Activated CD4-positive, alpha-beta T cell treated with anti-CD3 and anti-CD28 coated beads, Interleukin-2, amount 50 U/mL, for 1 hour (primary cell): ENCODE data around the gene MCC.

ENCODE experiments used
- DNase-seq: peaks from one replicate; pipeline ENCODE4 v3.0.0-alpha.2; 2020

MCC gene

DNA sequence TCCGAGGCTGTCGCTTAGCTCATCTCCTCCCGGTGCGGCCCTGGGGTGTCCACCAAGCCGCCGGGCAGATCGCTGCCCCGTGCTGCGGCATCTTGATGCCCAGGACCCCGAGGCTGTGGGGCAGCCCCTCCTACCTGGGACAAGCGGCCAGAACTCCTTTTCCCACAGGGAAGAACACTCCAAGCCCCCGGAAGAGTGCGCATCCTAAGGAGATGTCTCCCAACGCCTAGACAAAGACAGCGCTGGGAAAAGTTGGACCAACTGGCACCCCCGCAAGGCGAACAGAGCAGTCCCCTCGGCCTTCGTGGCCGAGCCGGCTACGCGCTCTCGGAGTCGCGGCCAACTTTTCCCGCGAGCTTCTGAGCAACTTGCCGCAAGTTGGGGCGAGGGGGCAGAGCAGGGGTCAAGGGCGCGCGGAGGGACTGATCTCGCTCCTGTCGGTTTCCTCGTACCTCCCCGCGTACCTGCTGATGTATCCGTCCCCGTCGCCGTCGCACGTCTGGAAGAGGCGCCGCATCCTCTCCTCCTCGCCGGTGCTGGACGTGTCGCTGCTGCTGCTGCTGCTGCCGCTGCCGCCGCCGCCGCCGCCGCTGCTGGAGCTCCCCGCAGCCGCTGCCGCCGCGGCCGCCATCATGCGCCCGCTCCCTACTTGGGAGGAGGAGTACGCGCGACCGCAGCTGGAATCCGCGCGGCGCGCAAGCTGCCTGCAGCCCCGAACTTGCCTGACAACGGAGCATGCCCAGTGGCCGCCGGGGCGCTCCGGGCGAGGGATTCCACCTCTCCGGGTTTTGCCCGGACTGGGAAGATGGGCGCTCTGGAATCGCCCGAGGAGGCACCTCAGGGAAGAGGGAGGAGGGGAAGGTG is at the start of gene MCC:
Gene MCC (minus strand): TSS at position 673 of the 864 bp plus-strand sequence.
- DNase-seq: peak; percentile 18

DNA sequence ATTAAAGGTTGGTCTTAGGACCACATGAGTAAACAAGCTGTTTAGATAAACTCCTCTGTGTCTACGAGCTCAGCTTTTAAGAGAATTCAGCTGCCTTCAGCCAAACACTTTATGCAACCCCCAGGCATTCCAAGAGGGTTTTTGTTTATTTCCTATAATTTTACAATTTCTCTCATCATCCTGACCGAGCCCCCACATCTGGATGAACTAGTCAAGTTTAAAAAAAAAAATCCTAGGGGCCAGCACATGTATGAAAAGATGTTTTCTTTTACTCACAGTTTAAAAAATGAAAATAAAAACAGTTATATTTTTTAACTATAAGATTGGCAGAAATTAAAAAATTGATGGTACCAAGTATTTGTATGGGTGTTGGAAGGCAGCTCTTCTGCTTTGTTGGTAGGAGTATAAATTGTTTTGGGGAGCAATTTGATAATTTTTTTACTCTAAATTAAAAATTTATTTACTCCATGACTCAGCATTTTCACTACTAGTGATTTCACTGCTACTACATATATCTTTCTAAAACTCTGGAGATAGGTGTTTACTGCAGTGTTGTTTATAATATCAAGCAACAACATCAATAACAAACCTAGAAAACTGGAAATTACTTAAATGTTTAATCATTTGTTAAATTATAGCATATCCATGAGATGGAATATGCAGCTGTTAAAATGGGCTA is 43.4 kb upstream of the MCC start:
- DNase-seq: no peak

DNA sequence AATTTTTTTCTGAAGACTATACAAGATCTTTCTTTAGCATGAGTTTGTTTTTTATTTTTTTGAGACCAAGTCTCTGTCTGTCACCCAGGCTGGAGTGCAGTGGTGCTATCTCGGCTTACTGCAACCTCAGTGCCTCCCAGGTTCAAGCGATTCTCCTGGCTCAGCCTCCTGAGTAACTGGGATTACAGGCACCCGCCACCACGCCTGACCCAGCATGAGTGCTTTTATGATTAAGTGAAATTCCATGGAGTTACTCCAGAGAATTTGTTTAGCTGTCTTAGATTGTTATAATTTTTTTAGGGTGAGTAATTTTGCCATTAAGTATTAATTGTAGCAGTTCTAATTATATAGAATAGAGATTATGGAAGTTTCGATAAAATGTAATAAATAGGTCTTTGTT is 39.5 kb upstream of the MCC start:
- DNase-seq: no peak

DNA sequence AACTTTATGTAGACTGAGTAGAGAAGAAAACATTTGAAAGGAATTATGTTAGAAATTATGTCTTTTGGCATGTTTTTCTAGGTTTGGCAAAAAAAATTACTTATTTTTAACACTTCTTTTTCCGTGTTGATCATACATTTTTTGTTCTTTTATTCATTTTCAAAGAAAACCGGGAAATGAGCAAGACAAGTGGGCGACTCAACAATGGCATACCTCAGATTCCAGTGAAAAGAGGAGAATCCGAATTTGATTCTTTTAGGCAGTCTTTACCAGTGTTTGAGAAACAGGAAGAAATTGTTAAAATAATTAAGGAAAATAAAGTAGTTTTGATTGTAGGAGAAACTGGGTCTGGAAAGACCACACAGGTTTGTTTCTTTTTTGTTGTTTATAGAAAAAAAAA is 38.2 kb upstream of the MCC start:
- no peak for DNase-seq

DNA sequence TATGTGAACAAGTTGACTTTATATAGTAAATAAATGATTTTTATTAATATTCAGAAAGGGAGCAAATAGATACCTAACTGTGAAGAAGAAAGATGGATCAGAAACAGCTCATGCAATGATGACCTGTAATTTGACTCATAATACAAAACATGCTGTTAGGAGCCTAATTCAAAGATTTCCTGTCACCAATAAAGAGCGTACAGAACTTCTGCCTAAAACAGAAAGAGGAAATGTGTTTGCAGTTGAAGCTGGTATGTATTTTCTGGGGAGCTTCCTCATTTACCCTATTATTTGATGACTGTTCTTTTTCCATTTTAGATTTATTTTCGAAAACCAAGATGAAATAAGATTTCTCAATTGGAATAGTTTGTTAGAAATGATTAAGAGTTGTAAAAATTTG is 36.7 kb upstream of the MCC start:
- no peak for DNase-seq

DNA sequence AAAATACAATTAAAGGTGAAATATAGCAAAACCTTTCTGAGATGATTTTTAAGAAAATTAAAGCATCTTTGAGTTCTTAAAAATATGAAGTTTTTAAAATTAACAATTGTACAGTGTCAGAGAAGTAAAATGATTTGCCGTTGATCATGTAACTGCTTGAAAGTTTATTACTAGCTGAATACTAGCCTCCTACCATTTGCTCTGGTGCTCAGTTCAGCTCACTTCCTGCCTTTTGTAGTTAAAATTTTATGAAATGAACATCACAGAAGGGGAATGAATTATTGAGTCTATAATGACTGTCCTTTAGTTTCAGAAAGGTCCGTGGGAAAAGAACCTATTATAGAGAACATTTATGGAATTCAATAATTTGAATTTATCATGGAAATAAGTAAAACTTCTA is 34.9 kb upstream of the MCC start:
- no peak for DNase-seq

DNA sequence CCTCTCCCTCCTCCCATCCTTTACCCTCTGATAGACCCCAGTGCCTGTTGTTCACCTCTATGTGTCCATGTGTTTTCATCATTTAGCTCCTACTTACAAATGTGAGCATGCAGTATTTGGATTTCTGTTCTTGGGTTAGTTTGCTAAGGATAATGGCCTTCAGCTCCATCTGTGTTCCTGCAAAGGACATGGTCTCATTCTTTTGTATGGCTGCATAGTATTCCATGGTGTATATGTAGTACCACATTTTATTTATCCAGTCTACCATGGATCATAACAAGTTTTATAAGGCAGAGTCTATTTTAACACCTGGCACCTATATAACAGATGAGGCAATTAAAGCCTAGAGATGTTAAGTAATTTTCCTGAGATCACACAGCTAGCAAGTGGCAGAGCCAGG is 32.6 kb upstream of the MCC start:
- no peak for DNase-seq

DNA sequence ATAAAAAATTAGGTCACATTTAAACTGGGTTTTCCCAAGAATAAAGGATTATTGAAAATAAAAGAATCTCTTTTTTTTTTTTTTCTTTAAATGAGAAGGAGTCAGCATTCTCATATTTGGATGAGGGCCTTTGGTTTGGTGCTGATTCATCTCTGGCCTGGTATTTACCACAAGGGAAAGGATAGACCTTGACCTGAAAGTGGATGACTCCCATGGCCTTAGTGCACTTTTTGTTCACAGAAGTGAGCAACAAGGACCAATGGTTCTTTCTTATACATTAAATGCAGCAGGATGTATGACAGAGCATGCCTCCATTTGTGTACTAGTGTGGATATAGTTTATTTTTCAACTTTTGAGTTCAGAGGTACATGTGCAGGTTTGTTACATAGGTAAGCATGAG is 32.2 kb upstream of the MCC start:
- DNase-seq: no peak

DNA sequence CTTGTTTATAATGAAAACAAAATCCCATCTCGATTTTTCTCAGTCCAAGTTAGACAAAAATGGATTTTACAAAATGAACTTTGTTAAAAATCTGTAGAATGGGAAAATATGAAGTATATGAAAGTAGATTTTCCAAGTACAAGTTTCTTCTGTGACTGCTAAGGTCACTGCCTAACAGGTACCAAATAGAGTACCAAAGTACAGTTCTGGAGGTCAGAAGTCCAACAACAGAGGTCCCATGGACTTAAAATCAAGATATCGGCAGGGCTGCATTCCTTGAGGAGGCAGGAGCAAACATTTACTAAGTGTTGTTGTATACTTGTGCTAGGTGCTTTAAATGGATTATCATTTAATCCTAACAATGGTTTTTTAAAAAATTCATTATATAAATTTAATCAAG is 31.2 kb upstream of the MCC start:
- no peak for DNase-seq

DNA sequence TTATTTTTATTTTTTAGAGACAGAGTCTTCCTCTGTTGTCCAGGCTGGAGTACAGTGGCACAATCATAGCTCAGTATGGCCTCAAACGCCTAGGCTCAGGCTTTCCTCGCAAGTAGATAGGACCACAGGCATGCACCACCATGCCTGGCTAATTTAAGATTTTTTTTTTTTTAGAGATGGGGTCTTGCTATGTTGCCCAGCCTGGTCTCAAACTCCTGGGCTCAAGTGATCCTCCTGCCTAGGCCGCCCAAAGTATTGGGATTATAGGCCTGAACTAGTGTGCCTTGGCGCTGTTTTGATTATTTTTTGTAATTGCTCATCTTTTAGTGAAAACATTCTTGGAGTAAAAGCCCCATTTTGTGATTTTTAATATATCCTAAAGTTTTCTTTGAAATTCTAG is 30.6 kb upstream of the MCC start:
- DNase-seq: no peak

DNA sequence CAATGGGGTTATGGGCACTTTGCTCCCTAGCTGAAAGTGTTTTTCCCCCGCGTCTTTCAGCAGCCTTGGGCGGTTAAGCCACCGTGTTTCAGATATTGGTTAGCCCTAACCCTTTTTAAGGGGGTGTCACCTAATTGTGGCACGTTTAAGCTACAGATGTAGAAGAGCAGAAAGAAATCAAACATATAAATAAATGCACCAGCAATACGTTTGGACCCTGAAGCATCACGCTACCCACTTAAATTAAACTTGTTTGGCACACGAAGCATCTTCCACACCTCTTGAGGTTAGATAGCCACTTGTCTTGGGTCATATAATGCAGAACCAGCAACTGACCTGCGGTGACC is 26.0 kb upstream of the MCC start:
- no peak for DNase-seq

DNA sequence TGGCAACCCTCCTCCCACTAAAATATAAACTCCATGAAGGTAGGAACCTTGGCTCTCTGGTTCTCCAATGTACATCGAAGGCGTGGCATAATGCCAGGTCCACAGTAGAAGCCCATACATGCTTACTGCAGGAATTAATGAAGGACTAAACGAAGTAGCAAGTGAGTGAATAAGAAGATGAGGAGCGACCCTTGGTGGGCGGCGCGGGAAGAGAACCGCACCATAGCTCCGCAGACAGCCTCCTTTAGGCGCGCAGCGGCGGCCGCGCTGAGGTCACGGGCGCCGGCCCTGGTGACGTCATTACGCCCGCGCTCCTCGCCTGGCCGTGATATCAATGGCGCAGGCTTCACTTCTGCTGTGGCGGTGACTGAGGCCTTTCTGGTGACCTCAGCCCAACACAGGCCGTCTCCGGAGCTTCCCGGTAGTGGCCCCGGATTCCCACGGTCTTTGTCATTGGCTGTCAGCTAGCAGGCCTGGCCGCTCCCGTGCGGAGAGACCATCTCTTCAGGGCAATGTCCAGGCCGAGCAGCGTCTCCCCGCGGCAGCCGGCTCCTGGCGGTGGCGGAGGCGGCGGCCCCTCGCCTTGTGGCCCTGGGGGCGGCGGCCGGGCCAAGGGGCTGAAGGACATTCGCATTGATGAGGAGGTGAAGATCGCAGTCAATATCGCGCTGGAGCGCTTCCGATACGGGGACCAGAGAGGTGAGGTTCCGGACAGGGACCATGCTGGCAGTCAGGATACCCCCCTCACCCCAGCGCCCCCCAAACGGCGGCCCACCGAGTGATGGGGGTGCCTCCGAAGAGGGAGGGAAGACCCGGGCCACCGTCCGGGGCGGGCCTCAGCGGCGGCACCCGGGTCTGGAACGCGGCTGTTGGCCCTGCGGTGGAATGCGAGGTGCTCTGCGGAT is 25.4 kb upstream of the MCC start, which contains the start of gene YTHDC2:
Gene YTHDC2 (plus strand): TSS at position 311 of the 905 bp plus-strand sequence. CDS start 202 bp downstream, at position 513.
- peak; percentile 84 for DNase-seq

DNA sequence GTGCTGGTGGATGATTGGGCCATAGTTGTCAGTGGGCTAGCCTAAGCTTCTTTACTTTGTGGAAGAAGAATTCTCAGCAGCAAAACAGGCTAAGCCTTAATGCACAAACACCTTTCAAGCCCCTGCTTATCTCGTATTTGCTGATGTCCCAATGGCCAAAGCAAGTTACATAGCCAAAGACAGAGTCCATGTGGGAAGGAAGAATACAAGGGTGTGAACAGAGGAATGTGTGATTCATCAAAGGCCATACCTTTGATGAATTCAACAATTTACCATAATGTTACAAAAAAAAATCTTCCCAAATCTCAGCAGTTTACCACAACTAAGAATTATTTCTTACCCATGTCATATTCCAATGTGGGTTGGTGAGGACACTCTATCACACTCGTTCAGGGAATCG is 24.1 kb upstream of the MCC start:
- DNase-seq: no peak

DNA sequence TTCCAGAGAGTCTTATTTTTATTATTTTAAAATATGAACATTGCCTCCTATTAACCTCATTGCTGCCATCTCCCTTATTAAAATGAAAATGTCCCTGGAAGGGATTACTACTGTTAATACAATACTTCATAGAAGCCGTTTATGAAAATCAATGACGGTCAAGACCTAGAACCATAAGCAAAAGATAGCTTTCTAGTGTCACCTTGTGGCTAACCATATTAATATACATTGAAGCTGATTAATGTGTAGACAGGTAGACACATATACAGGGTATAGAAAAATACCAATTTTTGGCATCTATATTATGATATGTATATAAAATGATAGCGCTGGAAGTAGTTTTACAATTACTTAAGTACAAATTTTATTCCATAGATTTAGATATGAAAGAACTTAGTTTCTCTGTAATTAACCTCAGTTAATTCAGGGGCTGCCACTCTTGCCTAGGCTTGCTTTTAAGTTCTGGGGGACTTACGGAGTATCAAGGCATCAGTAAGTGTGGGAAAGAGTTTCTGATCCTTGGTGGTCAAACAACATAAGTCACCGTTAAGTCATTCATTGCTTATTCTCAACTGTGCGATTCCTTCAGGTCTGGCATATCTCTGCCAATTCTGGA is 22.7 kb upstream of the MCC start:
- DNase-seq: no peak

DNA sequence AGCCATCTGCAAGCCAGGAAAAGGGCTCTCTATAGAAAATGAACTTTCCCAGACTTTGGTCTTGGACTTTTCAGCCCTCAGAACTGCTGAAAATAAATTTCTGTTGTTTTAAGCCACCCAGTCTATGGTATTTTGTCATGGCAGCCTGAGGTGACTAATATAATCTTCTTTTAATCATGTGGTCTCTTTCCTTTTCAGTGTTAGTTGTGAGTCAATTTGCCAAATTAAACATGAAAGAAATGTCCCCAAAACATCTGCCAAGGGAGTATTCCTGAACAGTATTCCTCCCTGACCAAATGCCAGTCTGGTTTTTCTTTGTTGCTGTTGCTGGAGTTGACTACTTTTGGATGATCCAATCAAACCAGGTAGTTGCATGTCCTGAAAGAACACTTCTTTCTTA is 20.5 kb upstream of the MCC start:
- no peak for DNase-seq

DNA sequence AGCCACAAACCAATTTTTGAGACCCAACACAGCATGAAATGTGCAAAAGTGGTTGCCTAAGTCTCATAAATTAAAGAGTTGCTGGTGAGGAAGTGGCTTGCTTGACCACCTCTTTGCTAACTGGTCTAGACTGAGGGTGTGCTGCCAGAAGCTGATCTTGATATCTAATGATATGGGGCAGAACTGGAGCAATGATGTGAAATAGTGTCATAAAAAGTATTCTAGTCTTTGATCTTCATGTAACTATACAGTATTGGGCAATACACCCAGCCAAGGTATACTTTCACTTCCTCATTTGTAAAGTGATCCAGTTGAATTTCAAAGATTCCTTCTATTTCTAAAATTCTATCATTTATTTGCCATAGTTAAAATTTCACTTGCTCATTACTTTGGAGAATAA is 19.3 kb upstream of the MCC start:
- DNase-seq: no peak

DNA sequence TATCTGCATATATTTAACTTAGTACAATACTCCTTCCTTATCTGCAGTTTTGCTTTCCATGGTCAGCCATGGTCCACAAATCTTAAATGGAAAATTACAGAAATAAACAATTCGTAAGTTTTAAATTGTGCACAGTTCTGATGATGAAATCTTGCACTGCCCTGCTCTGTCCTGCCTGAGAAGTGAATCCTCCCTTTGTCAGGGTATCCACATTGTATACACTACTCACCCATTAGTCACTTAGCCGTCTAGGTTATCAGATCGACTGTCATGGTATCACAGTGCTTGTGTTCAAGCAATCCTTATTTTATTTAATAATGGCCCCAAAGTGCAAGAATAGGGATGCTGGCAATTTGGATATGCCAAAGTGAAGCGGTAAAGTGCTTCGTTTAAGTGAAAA is 16.9 kb upstream of the MCC start:
- no peak for DNase-seq

DNA sequence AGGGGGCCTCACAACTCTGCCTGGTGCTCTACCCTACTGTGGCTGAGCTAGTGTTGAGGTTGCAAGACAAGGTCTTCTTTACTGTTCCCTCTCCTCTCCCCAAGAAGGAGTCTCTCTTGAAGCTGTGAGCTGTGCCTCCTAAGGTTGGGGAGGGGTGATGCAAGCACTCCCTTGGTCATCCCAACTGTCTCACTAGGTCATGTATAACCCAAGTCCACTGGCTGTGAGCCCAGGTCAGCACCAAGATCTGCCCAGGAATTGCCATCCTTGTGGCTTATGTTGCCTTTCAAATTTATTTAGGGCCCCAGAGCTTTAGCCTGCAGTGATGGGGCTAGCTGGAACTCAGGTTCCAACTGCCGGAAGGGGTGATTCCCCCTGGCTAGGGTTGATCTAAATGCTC is 14.9 kb upstream of the MCC start:
- no peak for DNase-seq

DNA sequence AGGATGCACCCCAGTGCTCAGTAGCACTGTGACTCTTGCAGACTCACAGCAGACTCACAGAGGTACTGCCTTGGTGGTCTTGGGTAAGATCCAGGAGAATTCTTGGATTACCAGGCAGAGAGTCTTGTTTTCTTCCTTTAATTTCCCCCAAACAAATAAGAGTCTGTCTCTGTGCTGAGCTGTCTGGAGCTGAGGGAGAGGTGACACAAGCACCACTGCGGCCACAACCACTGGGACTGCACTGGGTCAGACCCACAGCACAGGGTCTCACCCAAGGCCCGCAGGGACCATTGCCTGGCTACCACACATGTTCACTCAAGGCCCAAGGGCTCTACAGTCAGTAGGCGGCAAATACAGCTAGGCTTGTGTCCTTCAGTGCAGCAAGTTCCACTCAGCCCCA is 13.8 kb upstream of the MCC start:
- no peak for DNase-seq

DNA sequence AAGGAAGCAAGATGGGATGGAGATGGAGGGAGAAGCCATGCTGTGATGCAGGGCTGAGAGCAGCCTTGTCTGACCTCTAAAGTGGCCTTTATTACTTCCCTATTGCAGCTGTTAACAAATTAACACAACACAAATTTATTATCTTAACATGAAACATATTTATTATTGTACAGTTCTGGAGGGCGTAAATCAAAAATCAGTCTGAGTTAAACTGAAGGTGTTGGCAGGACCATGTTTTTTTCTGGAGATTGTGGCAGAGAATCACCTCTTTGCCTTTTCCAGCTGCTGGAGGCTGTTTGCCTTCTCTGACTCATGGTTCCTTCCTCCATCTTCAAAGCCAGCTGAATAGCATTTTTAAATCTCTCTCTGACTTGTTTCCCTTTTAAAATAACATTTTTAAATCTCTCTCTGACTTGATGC is 7.2 kb upstream of the MCC start:
- DNase-seq: no peak

DNA sequence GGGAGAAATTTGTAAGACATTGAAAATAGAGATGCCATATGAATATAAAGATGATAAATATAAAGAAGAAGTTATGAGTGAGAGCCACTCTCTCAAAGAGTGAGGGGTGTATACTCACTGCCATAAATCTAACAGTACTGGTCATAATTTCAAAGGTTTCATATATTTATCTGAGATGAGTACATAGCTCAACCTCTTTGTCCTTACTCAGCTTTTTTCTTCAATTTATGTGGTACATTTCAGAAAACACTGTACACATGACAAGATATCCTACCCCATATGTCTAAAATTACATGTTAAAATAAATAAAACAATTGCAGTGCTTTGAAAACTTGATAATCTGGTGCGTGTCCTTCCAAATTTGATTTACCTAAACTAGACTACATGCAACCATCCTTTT is 5.2 kb upstream of the MCC start:
- no peak for DNase-seq

DNA sequence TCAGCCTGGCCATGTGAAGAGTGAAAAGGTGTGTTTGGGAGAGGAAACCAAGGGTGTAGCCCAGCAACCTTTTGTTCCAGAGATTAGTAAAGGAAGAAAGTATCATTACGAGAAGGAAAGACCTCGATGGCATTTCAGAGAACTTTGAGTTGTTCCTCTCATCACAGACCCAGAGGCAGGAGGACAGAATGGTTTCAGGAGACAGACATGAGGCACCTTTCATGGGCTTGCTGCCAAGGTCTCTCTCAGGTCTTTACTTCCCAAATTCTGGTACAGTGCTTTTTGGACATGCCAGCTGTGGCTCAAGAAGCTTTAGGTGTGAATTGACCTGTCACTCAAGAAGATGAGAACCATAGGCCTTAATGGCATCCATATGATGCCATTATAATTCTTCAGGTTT is 2.8 kb upstream of the MCC start:
- no peak for DNase-seq

DNA sequence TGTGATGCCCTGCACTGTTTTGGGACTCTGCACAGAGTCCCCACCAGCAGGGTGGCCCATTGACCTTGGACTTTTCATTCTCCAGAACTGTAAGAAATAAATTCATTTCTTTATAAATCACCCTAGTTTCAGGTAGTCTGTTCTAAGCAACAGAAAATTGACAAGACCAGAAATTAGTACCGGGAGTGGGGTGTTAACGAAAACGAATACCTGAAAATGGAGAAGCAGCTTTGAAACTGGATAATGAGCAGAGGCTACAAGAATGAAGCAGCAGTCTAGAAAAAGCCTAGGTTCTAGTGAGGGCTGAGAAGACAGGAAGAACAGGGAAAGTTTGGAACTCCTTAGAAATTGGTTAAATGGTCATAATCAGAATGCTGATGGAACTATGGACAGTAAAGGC is 2.1 kb upstream of the MCC start:
- DNase-seq: no peak
